ENCODE results near the gene GPBP1. TPM values are rescaled to one million over a fixed set of nuclear protein-coding genes. Genes with fewer than 3 reads are reported as not detected.

GPBP1 gene
- total RNA-seq, 1 experiment from 2014 or later = 112 TPM

GRCh38 chr5:57137401-57137800, 36.5 kb upstream of the GPBP1 start:
- H2BK20ac ChIP-seq (ENCODE audit: low read depth, low read length, poor library complexity, severe bottlenecking) = no peak overlapping the region
- Mint-ChIP-seq H3K27me3 (ENCODE audit: low read depth) (no peaks in the 10 kb centered on the region), H3K36me3 (ENCODE audit: insufficient read depth in 1 of 3, low read depth in 3 of 3) (no peaks in the 10 kb centered on the region), H3K4me1 (no peaks in the 10 kb centered on the region; a peak in 1 of 4 replicates), H3K4me3 (no peak overlapping the region), H3K9me3 (no peaks in the 10 kb centered on the region), H3K27ac (no peak overlapping the region)
- no peak overlapping the region for H4K8ac ChIP-seq (replicated peaks; ENCODE audit: insufficient read length, low read depth, low read length)
- H3K79me1 ChIP-seq (ENCODE audit: insufficient read depth, low read depth, low read length, poor library complexity, severe bottlenecking) = no peaks in the 10 kb centered on the region
- H2BK15ac ChIP-seq (ENCODE audit: low read depth, low read length) = no peak overlapping the region
- H3K4me1 ChIP-seq (ENCODE audit: insufficient read depth, low read length) = no peaks in the 10 kb centered on the region
- H4K91ac ChIP-seq (ENCODE audit: insufficient read length, low read depth, low read length) = no peak overlapping the region
- no peak overlapping the region for H3K56ac ChIP-seq (ENCODE audit: insufficient read length, low read depth, low read length)
- no peak for DNase-seq
- no peak overlapping the region for H4K5ac ChIP-seq (ENCODE audit: insufficient read length, low read depth, low read length)
- H3K9me3 ChIP-seq (ENCODE audit: control insufficient read depth, low read depth, low read length) = no peaks in the 10 kb centered on the region
- no peak overlapping the region for H3K18ac ChIP-seq (ENCODE audit: insufficient read length, low read depth, low read length)
- no peak for TF ChIP-seq CTCF (conservative IDR thresholded peaks at IDR 0.05)
- H3K23me2 ChIP-seq (ENCODE audit: insufficient read length, low read depth, low read length, poor library complexity, severe bottlenecking) = no peaks in the 10 kb centered on the region
- WGBS (ENCODE audit: extremely low coverage, insufficient read length, low lambda C conversion rate) = no CpG with 5 or more reads among the region's 2 CpGs
- H3K27me3 ChIP-seq (ENCODE audit: insufficient read depth, low read length) = no peaks in the 10 kb centered on the region
- H3K4ac ChIP-seq (ENCODE audit: low read depth, low read length) = no peak overlapping the region
- no peaks in the 10 kb centered on the region for H3K79me2 ChIP-seq (ENCODE audit: insufficient read depth, low read length)
- no peak overlapping the region for H2BK5ac ChIP-seq (ENCODE audit: insufficient read length, low read length)
- H3K23ac ChIP-seq (ENCODE audit: insufficient read length, low read depth, low read length) = no peak overlapping the region
- H3K9ac ChIP-seq (ENCODE audit: extremely low read depth, insufficient read length, low read length) = no peak overlapping the region
- H3K27ac ChIP-seq (ENCODE audit: insufficient read length, low read depth, low read length) = no peak overlapping the region
- no peak overlapping the region for H3T11ph ChIP-seq (ENCODE audit: low read length)
- no peak overlapping the region for H2BK12ac ChIP-seq (ENCODE audit: insufficient read length, low read depth, low read length)
- H2AFZ ChIP-seq (ENCODE audit: low read length) = no peak overlapping the region
- no peak overlapping the region for H2AK5ac ChIP-seq (ENCODE audit: insufficient read length, low read length)
- H3K4me2 ChIP-seq (ENCODE audit: insufficient read depth, insufficient read length, low read length) = no peak overlapping the region
- H4K20me1 ChIP-seq (ENCODE audit: control insufficient read depth, insufficient read depth, insufficient read length) = no peaks in the 10 kb centered on the region
- H3K14ac ChIP-seq (ENCODE audit: insufficient read depth, low read length) = no peak overlapping the region
- H2BK120ac ChIP-seq (ENCODE audit: low read depth, low read length, poor library complexity, severe bottlenecking) = no peak overlapping the region
